ENCODE results near the gene INPP5A.
"Not testable (repeated sequence)": the region's sequence is repeated elsewhere in the genome, so short reads cannot be mapped to it uniquely, and the experiment has no call there.

INPP5A gene

GRCh38 chr10:132676193-132676891 is 138.8 kb downstream of the INPP5A start:
- DNase-seq (ENCODE audit: low spot score): peak; percentile 41

- peak; percentile 18 for DNase-seq (ENCODE audit: low spot score)
Observed at GRCh38 chr10:132677096-132677472, 139.5 kb downstream of the INPP5A start.

- DNase-seq (ENCODE audit: low spot score): peak; percentile 37
Observed at GRCh38 chr10:132677473-132678227, 140.1 kb downstream of the INPP5A start.

GRCh38 chr10:132678436-132679216 is 141.0 kb downstream of the INPP5A start:
- DNase-seq (ENCODE audit: low spot score): peak; percentile 50

GRCh38 chr10:132679217-132679595 is 141.6 kb downstream of the INPP5A start:
- DNase-seq (ENCODE audit: low spot score): peak; percentile 28

GRCh38 chr10:132679640-132680039 is 142.1 kb downstream of the INPP5A start:
- no peak for DNase-seq (ENCODE audit: low spot score)

- DNase-seq (ENCODE audit: low spot score): not testable (repeated sequence)
Observed at GRCh38 chr10:132680741-132681140, 143.2 kb downstream of the INPP5A start.

GRCh38 chr10:132681858-132682755 is 144.5 kb downstream of the INPP5A start:
- DNase-seq (ENCODE audit: low spot score): peak; percentile 54

GRCh38 chr10:132684164-132684891 is 146.7 kb downstream of the INPP5A start:
- peak; percentile 36 for DNase-seq (ENCODE audit: low spot score)

GRCh38 chr10:132685101-132685891 is 147.7 kb downstream of the INPP5A start:
- DNase-seq (ENCODE audit: low spot score): peak; percentile 63

- DNase-seq (ENCODE audit: low spot score): peak; percentile 64
Observed at GRCh38 chr10:132685921-132686680, 148.5 kb downstream of the INPP5A start.

GRCh38 chr10:132687181-132687892 is 149.8 kb downstream of the INPP5A start:
- DNase-seq (ENCODE audit: low spot score): no peak

- DNase-seq (ENCODE audit: low spot score): no peak
Observed at GRCh38 chr10:132687893-132688579, 150.4 kb downstream of the INPP5A start.

- DNase-seq (ENCODE audit: low spot score): no peak
Observed at GRCh38 chr10:132688580-132689420, 151.2 kb downstream of the INPP5A start.

GRCh38 chr10:132689721-132690360 is 152.3 kb downstream of the INPP5A start:
- no peak for DNase-seq (ENCODE audit: low spot score)

GRCh38 chr10:132690401-132690800 is 152.8 kb downstream of the INPP5A start:
- no peak for DNase-seq (ENCODE audit: low spot score)

Measured in left forelimb (tissue), 1 donor.